Femur (tissue), 1 donor: ENCODE data around the gene CDC37L1.

ENCODE experiments used
- DNase-seq: peaks from one replicate; pipeline ENCODE4 v3.0.0-alpha.2; 2017

Gene CDC37L1

DNA sequence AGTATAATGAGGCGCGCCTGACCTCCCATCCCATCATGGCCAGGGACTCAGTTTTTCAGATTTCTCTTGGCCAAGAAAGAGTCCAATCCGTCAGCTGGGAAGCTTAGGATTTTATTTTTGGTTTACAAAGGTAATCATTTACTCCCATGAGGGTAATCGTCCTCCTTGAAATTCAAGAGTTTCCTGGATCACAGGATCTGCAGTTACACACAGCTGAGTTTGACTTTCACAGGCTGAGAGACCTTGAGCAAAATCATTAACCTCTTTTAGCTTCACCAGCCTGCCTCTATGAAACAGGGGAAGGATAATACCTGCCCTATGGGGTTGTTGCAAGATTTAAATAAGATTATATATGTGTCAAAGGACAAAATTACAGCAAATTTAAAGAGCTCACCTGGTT is 77.1 kb downstream of the CDC37L1 start:
- no peak for DNase-seq
